GM12891 (cell line): ENCODE results near the gene INSYN1.

Source experiments
- PAX5 ChIP-seq: IDR thresholded peaks from 2 replicates; pipeline ENCODE4 v1.6.1; 2011; ENCODE audit warnings: low read length, moderate library complexity, mild to moderate bottlenecking; ENCODE audit not compliant: insufficient read depth, severe bottlenecking
- POLR2A ChIP-seq: IDR thresholded peaks from 2 replicates; pipeline ENCODE4 v1.6.1; 2011; ENCODE audit warnings: low read depth, low read length, control low read depth
- POU2F2 ChIP-seq: IDR thresholded peaks from 2 replicates; pipeline ENCODE4 v1.6.1; 2011; ENCODE audit warnings: low read depth, mild to moderate bottlenecking, control low read depth, low read length, moderate library complexity

DNA sequence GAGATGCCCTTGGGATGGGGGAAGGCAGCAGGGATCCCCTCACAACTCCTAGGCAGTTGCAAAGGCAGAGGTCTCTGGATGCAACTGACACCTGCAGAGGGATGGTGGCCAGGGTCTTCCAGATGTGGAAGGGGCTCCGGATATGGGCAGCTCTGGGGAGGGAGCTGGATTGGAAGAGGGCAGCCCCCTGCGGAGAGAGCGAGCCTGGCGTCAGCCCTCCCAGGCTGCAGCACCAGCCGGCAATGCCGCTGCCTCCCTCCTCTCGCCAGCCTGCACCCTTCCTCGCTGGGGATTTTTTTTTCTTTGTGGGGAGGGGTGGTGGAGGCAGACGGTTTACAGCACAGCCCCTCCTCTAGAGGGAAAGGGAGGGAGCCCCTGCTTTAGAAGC, 1.6 kb downstream of the INSYN1 start:
- TF ChIP-seq PAX5 (no peak), POLR2A (no peak), POU2F2 (no peak)
